ENCODE data around the gene BAAT.
"Not testable (repeated sequence)": the region's sequence is repeated elsewhere in the genome, so short reads cannot be mapped to it uniquely, and the experiment has no call there.

The BAAT gene

GRCh38 chr9:101359679-101360078 is 25.1 kb downstream of the BAAT start:
- no peak for DNase-seq

- no peak for DNase-seq
These were observed 28.2 kb downstream of the BAAT start for GRCh38 chr9:101356619-101357018.

- DNase-seq, result no peak
These were observed 29.8 kb downstream of the BAAT start for GRCh38 chr9:101354765-101355708.

GRCh38 chr9:101354143-101354764 is 30.6 kb downstream of the BAAT start:
- no peak for DNase-seq

- DNase-seq, result no peak
These were observed 31.1 kb downstream of the BAAT start for GRCh38 chr9:101353683-101354082.

GRCh38 chr9:101352892-101353463 is 31.8 kb downstream of the BAAT start:
- no peak for DNase-seq

- DNase-seq, result no peak
These were observed 34.5 kb downstream of the BAAT start for GRCh38 chr9:101350285-101350684.

- no peak for DNase-seq
These were observed 42.2 kb downstream of the BAAT start for GRCh38 chr9:101342595-101342994.

- no peak for DNase-seq
These were observed 42.8 kb downstream of the BAAT start for GRCh38 chr9:101341958-101342357.

GRCh38 chr9:101337237-101337636 is 47.6 kb downstream of the BAAT start:
- no peak for DNase-seq

GRCh38 chr9:101336091-101336490 is 48.7 kb downstream of the BAAT start:
- DNase-seq, result no peak

GRCh38 chr9:101333926-101334702 is 50.7 kb downstream of the BAAT start:
- no peak for DNase-seq

GRCh38 chr9:101333490-101333889 is 51.3 kb downstream of the BAAT start:
- no peak for DNase-seq

GRCh38 chr9:101332362-101332761 is 52.4 kb downstream of the BAAT start:
- no peak for DNase-seq

- not testable (repeated sequence) for DNase-seq
These were observed 57.3 kb downstream of the BAAT start for GRCh38 chr9:101327422-101327909.

- DNase-seq, result no peak
These were observed 58.3 kb downstream of the BAAT start for GRCh38 chr9:101326501-101326900.

GRCh38 chr9:101326035-101326434 is 58.8 kb downstream of the BAAT start:
- no peak for DNase-seq

- DNase-seq, result no peak
These were observed 59.8 kb downstream of the BAAT start for GRCh38 chr9:101325053-101325452.

GRCh38 chr9:101324245-101324804 is 60.5 kb downstream of the BAAT start:
- DNase-seq, result no peak

GRCh38 chr9:101323129-101323528 is 61.7 kb downstream of the BAAT start:
- DNase-seq, result no peak

GRCh38 chr9:101317735-101318134 is 67.1 kb downstream of the BAAT start:
- no peak for DNase-seq

GRCh38 chr9:101315112-101315450 is 69.7 kb downstream of the BAAT start:
- DNase-seq, result no peak

- DNase-seq, result no peak
These were observed 72.1 kb downstream of the BAAT start for GRCh38 chr9:101312661-101313060.
